B cell (primary cell): ENCODE results near the gene RILPL2. TPM values are rescaled to one million over a fixed set of nuclear protein-coding genes. Genes with fewer than 3 reads are reported as not detected.
"Not testable (repeated sequence)": the region's sequence is repeated elsewhere in the genome, so short reads cannot be mapped to it uniquely, and the experiment has no call there.

Source experiments
- ATAC-seq: fragments of 200-7000 bp; cut with Tn5 transposase; one replicate; pipeline ENCODE4 v1.10.0; 2021; ENCODE audit warnings: low read depth, mild to moderate bottlenecking, moderate number of reproducible peaks, moderate library complexity
- CTCF ChIA-PET: fragments of 350-600 bp; sonication (Branson Sonifier 250); formaldehyde crosslinking; loops from one replicate; lab custom pipeline; 2021; ENCODE audit warnings: antibody characterized with exemption, inconsistent platforms; lab: Charles Lee
- POLR2A ChIA-PET: fragments of 350-600 bp; sonication (Branson Sonifier 250); formaldehyde crosslinking; loops from one replicate; lab custom pipeline; 2021; ENCODE audit warnings: antibody characterized with exemption; lab: Charles Lee
- DNase-seq: peaks from one replicate; pipeline ENCODE4 v3.0.0; 2013
- H2AFZ ChIP-seq: 2 replicates; pipeline ENCODE4 v1.6.1; 2012; ENCODE audit warnings: mild to moderate bottlenecking, low read depth, low read length; ENCODE audit not compliant: insufficient read depth, poor library complexity, severe bottlenecking
- H3K27ac ChIP-seq, 2 donors: 1 replicate in 1 of 2; 2 replicates in 1 of 2; pipeline ENCODE4 v1.5.1; 2012 to 2013; ENCODE audit warnings: low read length in 2 of 2, mild to moderate bottlenecking in 2 of 2, moderate library complexity in 1 of 2
- H3K27me3 ChIP-seq, 4 experiments: fragments of 200-600 bp in 1 of 4; sonication (generic) in 1 of 4; replicated peaks in 1 of 4; 1 replicate in 2 of 4; 2 replicates in 2 of 4; pipeline versions ENCODE4 v1.6.1 to v1.7.0; 2013 to 2016; ENCODE audit warnings: low read length in 3 of 4, mild to moderate bottlenecking in 2 of 4, mixed read lengths in 1 of 4, moderate library complexity in 1 of 4; ENCODE audit not compliant: insufficient read depth in 4 of 4, control insufficient read depth in 3 of 4; ENCODE audit errors: control extremely low read depth in 1 of 4
- H3K36me3 ChIP-seq, 2 experiments: replicated peaks in 1 of 2; 1 replicate in 1 of 2; 2 replicates in 1 of 2; pipeline versions ENCODE4 v1.6.1 to v1.7.1; 2013; ENCODE audit warnings: low read length in 1 of 2; ENCODE audit not compliant: insufficient read depth in 2 of 2, control insufficient read depth in 1 of 2; ENCODE audit errors: control extremely low read depth in 1 of 2, extremely low read depth in 1 of 2
- H3K4me1 ChIP-seq, 2 donors: fragments of 200-600 bp in 1 of 2; sonication (generic) in 1 of 2; 1 replicate in 1 of 2; 2 replicates in 1 of 2; pipeline versions ENCODE4 v1.5.1 to v1.6.1; 2013 to 2017; ENCODE audit warnings: low read length in 2 of 2; ENCODE audit not compliant: control insufficient read depth in 2 of 2, insufficient read depth in 2 of 2
- H3K4me2 ChIP-seq: replicated peaks from 2 replicates; pipeline ENCODE3; 2012; ENCODE audit warnings: mild to moderate bottlenecking, low read depth, low read length; ENCODE audit not compliant: poor library complexity, severe bottlenecking
- H3K4me3 ChIP-seq, 5 experiments: fragments of 200-600 bp in 1 of 5; sonication (generic) in 1 of 5; 1 replicate in 3 of 5; 2 replicates in 2 of 5; pipeline versions ENCODE4 v1.5.1 to v1.7.0; 2011 to 2016; ENCODE audit warnings: low read length in 4 of 5, mild to moderate bottlenecking in 4 of 5, low read depth in 2 of 5, control low read depth in 1 of 5, moderate library complexity in 1 of 5; ENCODE audit not compliant: insufficient read depth in 1 of 5; ENCODE audit errors: control extremely low read depth in 1 of 5, extremely low read depth in 1 of 5
- H3K79me2 ChIP-seq: fragments of 200-600 bp; sonication (generic); one replicate; pipeline ENCODE4 v1.6.0; 2016; ENCODE audit warnings: low read length; ENCODE audit not compliant: control insufficient read depth, insufficient read depth
- H3K9ac ChIP-seq: fragments of 200-600 bp; sonication (generic); 2 replicates; pipeline ENCODE4 v1.6.1; 2017; ENCODE audit warnings: mild to moderate bottlenecking, low read length, moderate library complexity
- H3K9me3 ChIP-seq, 3 donors: one replicate each; pipeline versions ENCODE4 v1.6.1 to v1.7.1; 2013; ENCODE audit warnings: low read length in 2 of 3; ENCODE audit not compliant: control insufficient read depth in 2 of 3, insufficient read depth in 1 of 3; ENCODE audit errors: control extremely low read depth in 1 of 3
- H4K20me1 ChIP-seq: 2 replicates; pipeline ENCODE4 v1.6.0; 2012; ENCODE audit warnings: mild to moderate bottlenecking, low read length; ENCODE audit not compliant: insufficient read depth, control insufficient read depth, poor library complexity, severe bottlenecking
- H3K27ac Mint-ChIP-seq: one replicate; pipeline ENCODE4 v1.8.0; 2021; ENCODE audit warnings: mixed read lengths
- H3K27me3 Mint-ChIP-seq: one replicate; pipeline ENCODE4 v1.8.0; 2021; ENCODE audit warnings: mixed read lengths
- H3K4me1 Mint-ChIP-seq: one replicate; pipeline ENCODE4 v1.8.0; 2021; ENCODE audit warnings: mixed read lengths
- H3K4me3 Mint-ChIP-seq: one replicate; pipeline ENCODE4 v1.8.0; 2021; ENCODE audit warnings: mixed read lengths
- H3K9me3 Mint-ChIP-seq: one replicate; pipeline ENCODE4 v1.8.0; 2022; ENCODE audit warnings: mixed read lengths; ENCODE audit not compliant: insufficient read depth
- CTCF ChIP-seq: fragments of 200-600 bp; IDR thresholded peaks from one replicate; pipeline ENCODE4 v1.8.0; 2022; ENCODE audit warnings: antibody characterized with exemption, mild to moderate bottlenecking
- EZH2 ChIP-seq: IDR thresholded peaks from 2 replicates; pipeline ENCODE4 v1.6.1; 2012; ENCODE audit warnings: borderline replicate concordance, low read depth, mild to moderate bottlenecking, moderate library complexity, low read length; ENCODE audit not compliant: insufficient read depth, poor library complexity, severe bottlenecking
- WGBS: methylation state at CpG from one replicate; pipeline ENCODE4 v1.1.5; 2013; ENCODE audit warnings: missing lambda C conversion rate; ENCODE audit not compliant: insufficient coverage; 5-methylcytosine and 5-hydroxymethylcytosine counted together
- intact Hi-C: fragments of 100-400 bp; cut with micrococcal nuclease; formaldehyde crosslinking; loops from one replicate; pipeline ENCODE4 v1.10.0; 2022
- polyA plus RNA-seq: library from polyadenylated mRNA; depleted of rRNA; stranded (reverse); fragments of >200 nt; gene quantifications from 2 replicates; pipeline ENCODE4 v1.2.3, GENCODE V29; 2012
- total RNA-seq, 2 donors: library from RNA; stranded (reverse); fragments of 120-200 nt in 1 of 2; gene quantifications; 1 replicate in 1 of 2; 2 replicates in 1 of 2; pipeline versions ENCODE4 v1.2.3 to v1.2.4, GENCODE V29; 2013 to 2022

RILPL2 gene
- total and polyA plus RNA-seq, 2 donors (not counting 1 experiment from before 2014, with no cell fraction given): 4.0 to 12.6 TPM

- no peak overlapping the region for H3K27ac ChIP-seq
- Mint-ChIP-seq H3K9me3 (no peaks in the 10 kb centered on the region), H3K4me3 (peak overlapping the region; percentile 55), H3K4me1 (peaks cover 19% of the 10 kb centered on the region), H3K27ac (peak overlapping the region; percentile 46), H3K27me3 (no peaks in the 10 kb centered on the region)
- peaks cover 7% of the 10 kb centered on the region for H3K79me2 ChIP-seq
- H3K36me3 ChIP-seq: no peaks in the 10 kb centered on the region
- H3K9me3 ChIP-seq: no peaks in the 10 kb centered on the region
- H3K9ac ChIP-seq: no peak overlapping the region
- ATAC-seq (no peak), DNase-seq (no peak)
- H3K4me3 ChIP-seq: no peak overlapping the region
- CTCF ChIA-PET: interaction anchor here (1.9 kb wide), 1 partner anchor 17 kb away, joined by 13 read pairs; no protein-coding TSS in a partner anchor
- POLR2A ChIA-PET: interaction anchor here (0.7 to 1.7 kb wide), 3 partner anchors 17 to 75 kb away, joined by 3 to 4 read pairs (median 3); partner anchors contain the start of gene SNRNP35
- H4K20me1 ChIP-seq: no peaks in the 10 kb centered on the region
- H3K27me3 ChIP-seq: no peaks in the 10 kb centered on the region
- no peak overlapping the region for H2AFZ ChIP-seq
- intact Hi-C loops: loop anchor here (5.0 kb wide), 2 partner anchors 55 to 150 kb away; partner anchors contain the start of genes MPHOSPH9, MTRFR and RILPL2
- WGBS: 95% methylated on average over 4 of the region's 14 CpGs
- TF ChIP-seq CTCF (no peak), EZH2 (no peak)
- H3K4me1 ChIP-seq: peaks cover 9 to 17% of the 10 kb centered on the region in 2 donors
- H3K4me2 ChIP-seq: no peak overlapping the region
These were observed 53.8 kb downstream of the RILPL2 start for GRCh38 chr12:123382684-123383083.

GRCh38 chr12:123379391-123379790 is 57.1 kb downstream of the RILPL2 start:
- no peak overlapping the region for H3K4me2 ChIP-seq
- no peak for ATAC-seq
- H3K4me1 ChIP-seq: peaks cover 0 to 6% of the 10 kb centered on the region in 2 donors
- H3K27me3 ChIP-seq: no peaks in the 10 kb centered on the region
- no peak for TF ChIP-seq CTCF
- TF ChIP-seq EZH2: no peak
- Mint-ChIP-seq H3K4me3 (no peak overlapping the region), H3K9me3 (no peaks in the 10 kb centered on the region), H3K27me3 (no peaks in the 10 kb centered on the region), H3K27ac (no peak overlapping the region), H3K4me1 (peaks cover 8% of the 10 kb centered on the region)
- H3K9me3 ChIP-seq: no peaks in the 10 kb centered on the region
- no peaks in the 10 kb centered on the region for H4K20me1 ChIP-seq
- no peaks in the 10 kb centered on the region for H3K79me2 ChIP-seq
- intact Hi-C loops: no loop called here
- 100% methylated on average over 2 of the region's 5 CpGs for WGBS
- H2AFZ ChIP-seq: no peak overlapping the region
- no peaks in the 10 kb centered on the region for H3K36me3 ChIP-seq
- no peak overlapping the region for H3K4me3 ChIP-seq
- H3K27ac ChIP-seq: no peak overlapping the region
- DNase-seq: no peak
- H3K9ac ChIP-seq: no peak overlapping the region
- CTCF ChIA-PET: no interaction called here
- POLR2A ChIA-PET: no interaction called here

GRCh38 chr12:123372415-123372814 is 64.1 kb downstream of the RILPL2 start:
- intact Hi-C loops, H3K4me1 Mint-ChIP-seq, H2AFZ ChIP-seq, H3K4me2 ChIP-seq, H3K27me3 ChIP-seq, CTCF ChIA-PET, DNase-seq, POLR2A ChIA-PET, H3K4me1 ChIP-seq, H3K9me3 ChIP-seq, H3K4me3 Mint-ChIP-seq, H3K27ac Mint-ChIP-seq, H3K36me3 ChIP-seq, H3K9me3 Mint-ChIP-seq, H3K4me3 ChIP-seq, H3K79me2 ChIP-seq, ATAC-seq, H3K27ac ChIP-seq, H4K20me1 ChIP-seq, H3K27me3 Mint-ChIP-seq, H3K9ac ChIP-seq: not testable (repeated sequence)
- no CpG with 5 or more reads among the region's 5 CpGs for WGBS
